Endothelial cell of umbilical vein (primary cell): ENCODE measurements around the gene GSN. TPM values are rescaled to one million over a fixed set of nuclear protein-coding genes. Genes with fewer than 3 reads are reported as not detected.

ENCODE experiments used
- BruUV-seq: library from RNA; stranded (reverse); fragments of 400-500 nt; replicated peaks from 2 replicates; lab custom pipeline; 2021; lab: Mats Ljungman, UMichigan
- CTCF ChIA-PET: fragments of 300-600, 350-600 bp; sonication (Branson Sonifier 250); formaldehyde crosslinking; loops from one replicate; lab custom pipeline; 2021; ENCODE audit warnings: antibody characterized with exemption, inconsistent platforms; lab: Charles Lee
- POLR2A ChIA-PET: fragments of 300-600, 350-600 bp; sonication (Branson Sonifier 250); formaldehyde crosslinking; loops from one replicate; lab custom pipeline; 2021; ENCODE audit warnings: antibody characterized with exemption, inconsistent platforms; lab: Charles Lee
- DNase-seq: peaks from one replicate; pipeline ENCODE4 v3.0.0-alpha.2; 2011; ENCODE audit warnings: low read depth, low spot score
- FAIRE-seq: peaks from 2 replicates; lab custom pipeline; 2011; peaks lifted over from hg19 to GRCh38; lab: Jason Lieb, UNC
- H2AFZ ChIP-seq: 2 replicates; pipeline ENCODE4 v1.6.0; 2012; ENCODE audit warnings: low read depth, low read length, control low read depth, inconsistent platforms
- H3K27ac ChIP-seq: 2 replicates; pipeline ENCODE4 v1.5.1; 2011; ENCODE audit warnings: low read depth, mild to moderate bottlenecking, control low read depth, low read length, moderate library complexity; ENCODE audit not compliant: insufficient read depth
- H3K27me3 ChIP-seq, 2 experiments: 2 replicates each; pipeline versions ENCODE4 v1.6.0 to v1.6.1; 2011; ENCODE audit warnings: low read length in 2 of 2, mixed read lengths in 1 of 2; ENCODE audit not compliant: control insufficient read depth in 2 of 2, insufficient read depth in 2 of 2
- H3K36me3 ChIP-seq, 2 experiments: 2 replicates in 1 of 2; 3 replicates in 1 of 2; pipeline ENCODE4 v1.5.1; 2011; ENCODE audit warnings: low read length in 2 of 2, mild to moderate bottlenecking in 1 of 2, moderate library complexity in 1 of 2; ENCODE audit not compliant: control insufficient read depth in 2 of 2, insufficient read depth in 2 of 2; ENCODE audit errors: extremely low read depth in 1 of 2
- H3K4me1 ChIP-seq: 3 replicates; pipeline ENCODE4 v1.5.1; 2011; ENCODE audit warnings: mild to moderate bottlenecking, low read length; ENCODE audit not compliant: control insufficient read depth, insufficient read depth; ENCODE audit errors: extremely low read depth
- H3K4me2 ChIP-seq: 2 replicates; pipeline ENCODE4 v1.6.1; 2011; ENCODE audit warnings: low read length, control low read depth, mixed read lengths; ENCODE audit not compliant: insufficient read depth
- H3K4me3 ChIP-seq, 3 experiments: fragments of 200-600 bp in 1 of 3; sonication (generic), shearing (Covaris generic) in 1 of 3; replicated peaks in 1 of 3; 2 replicates each; pipeline ENCODE4 v1.5.1; 2011 to 2016; ENCODE audit warnings: control low read depth in 3 of 3, low read length in 3 of 3, mild to moderate bottlenecking in 2 of 3, inconsistent platforms in 1 of 3, low read depth in 1 of 3, moderate library complexity in 1 of 3; ENCODE audit not compliant: insufficient read depth in 1 of 3
- H3K79me2 ChIP-seq: 2 replicates; pipeline ENCODE4 v1.6.0; 2012; ENCODE audit warnings: low read length, inconsistent platforms; ENCODE audit not compliant: control insufficient read depth, insufficient read depth
- H3K9ac ChIP-seq: replicated peaks from 2 replicates; pipeline ENCODE3; 2011; ENCODE audit warnings: low read length, control low read depth; ENCODE audit not compliant: insufficient read depth; ENCODE audit errors: extremely low read depth
- H3K9me1 ChIP-seq: replicated peaks from 3 replicates; pipeline ENCODE4 v1.6.0; 2011; ENCODE audit warnings: mild to moderate bottlenecking, low read length; ENCODE audit not compliant: control insufficient read depth, insufficient read depth; ENCODE audit errors: extremely low read depth
- H3K9me3 ChIP-seq: replicated peaks from 2 replicates; pipeline ENCODE4 v1.5.1; 2012; ENCODE audit warnings: low read length, inconsistent platforms; ENCODE audit not compliant: control insufficient read depth, insufficient read depth
- H4K20me1 ChIP-seq: replicated peaks from 2 replicates; pipeline ENCODE3; 2011; ENCODE audit warnings: mild to moderate bottlenecking, low read length; ENCODE audit not compliant: control insufficient read depth, insufficient read depth; ENCODE audit errors: extremely low read depth
- EZH2 ChIP-seq: IDR thresholded peaks from 2 replicates; pipeline ENCODE4 v1.6.1; 2012; ENCODE audit warnings: borderline replicate concordance, low read depth, mild to moderate bottlenecking, moderate library complexity, low read length, inconsistent platforms; ENCODE audit not compliant: severe bottlenecking
- FOS ChIP-seq: IDR thresholded peaks from 2 replicates; pipeline ENCODE4 v1.6.1; 2011; ENCODE audit warnings: mild to moderate bottlenecking, low read length, moderate library complexity, borderline replicate concordance; ENCODE audit not compliant: insufficient read depth
- GATA2 ChIP-seq: IDR thresholded peaks from 2 replicates; pipeline ENCODE4 v1.7.0; 2011; ENCODE audit warnings: low read depth, mild to moderate bottlenecking, moderate library complexity, mixed read lengths, low read length; ENCODE audit not compliant: insufficient read length, insufficient read depth
- JUN ChIP-seq: IDR thresholded peaks from 2 replicates; pipeline ENCODE4 v1.6.1; 2011; ENCODE audit warnings: borderline replicate concordance, low read depth; ENCODE audit not compliant: insufficient read length, insufficient read depth
- MYC ChIP-seq: IDR thresholded peaks from one replicate; pipeline ENCODE4 v1.6.1; 2011; ENCODE audit warnings: mild to moderate bottlenecking, low read depth, low read length
- POLR2A ChIP-seq: IDR thresholded peaks from 2 replicates; pipeline ENCODE4 v1.6.1; 2012; ENCODE audit warnings: low read depth, mild to moderate bottlenecking, control low read depth, low read length
- POLR2AphosphoS5 ChIP-seq: IDR thresholded peaks from 2 replicates; pipeline ENCODE4 v1.6.1; 2012; ENCODE audit warnings: low read depth, mild to moderate bottlenecking, control low read depth, low read length, moderate library complexity; ENCODE audit not compliant: insufficient read depth
- dilution Hi-C: fragments of 300-500 bp; cut with MboI; formaldehyde crosslinking; loops from one replicate; pipeline ENCODE4 v1.15.0; 2019; ENCODE audit warnings: low sequenced_read_pairs; ENCODE audit not compliant: extremely low pct_ligation_motif_present
- intact Hi-C: fragments of 100-400 bp; cut with micrococcal nuclease; formaldehyde crosslinking; loops from one replicate; pipeline ENCODE4 v1.10.0; 2022
- polyA plus RNA-seq, 4 experiments: library from polyadenylated mRNA; depleted of rRNA in 3 of 4; stranded (reverse) in 3 of 4; unstranded in 1 of 4; fragments of >200 nt; gene quantifications; 2 replicates each; pipeline versions ENCODE4 v1.2.1 to v1.2.3, GENCODE V29; 2011 to 2012; ENCODE audit warnings: missing spikeins in 1 of 4
- total RNA-seq: library from RNA; stranded (reverse); gene quantifications from 2 replicates; pipeline ENCODE4 v1.2.3, GENCODE V29; 2021
- TF ChIP-seq, protein P1 (sequence below): IDR thresholded peaks from 2 replicates; pipeline ENCODE4 v1.6.1; 2011; ENCODE audit not compliant: insufficient read depth, insufficient read length
- TF ChIP-seq, protein P2 (sequence below), 2 donors: IDR thresholded peaks; 1 replicate in 1 of 2; 2 replicates in 1 of 2; pipeline ENCODE4 v1.5.1; 2011; ENCODE audit warnings: low read length in 2 of 2, mild to moderate bottlenecking in 2 of 2, moderate library complexity in 2 of 2, control low read depth in 1 of 2, inconsistent platforms in 1 of 2, low read depth in 1 of 2; ENCODE audit not compliant: insufficient read depth in 1 of 2; ENCODE audit errors: extremely low read depth in 1 of 2

Gene GSN
- total and polyA plus RNA-seq, 2 donors (not counting 3 experiments of a cell fraction or from before 2014, with no cell fraction given): 130 to 232 TPM

DNA sequence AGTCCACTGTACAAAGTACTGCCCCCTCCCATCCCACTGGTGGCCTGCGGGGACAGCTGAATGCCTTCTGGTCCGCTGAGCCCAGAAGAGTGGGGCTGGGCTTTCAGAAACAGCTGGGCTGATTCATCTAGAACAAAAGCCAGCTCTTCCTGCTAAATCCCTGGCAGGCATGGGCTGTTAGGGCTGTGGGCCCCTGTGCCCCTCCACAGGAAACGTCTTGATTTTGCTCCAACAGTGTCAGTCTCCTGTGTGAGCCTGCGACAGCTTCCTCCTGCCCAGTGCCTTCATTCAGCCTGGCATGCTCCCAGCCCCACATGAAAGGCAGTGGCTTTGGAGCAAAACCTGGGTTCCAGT lies 6.9 kb upstream of the GSN start:
- no TSS peak for BruUV-seq
- no peaks in the 10 kb centered on the region for H3K9me1 ChIP-seq
- no peak overlapping the region for H3K9ac ChIP-seq
- no peaks in the 10 kb centered on the region for H3K79me2 ChIP-seq
- H3K27me3 ChIP-seq: peaks cover 0 to 5% of the 10 kb centered on the region in 2 experiments
- no peak overlapping the region for H3K4me3 ChIP-seq
- ChIA-PET CTCF (interaction anchor here (0.8 to 3.4 kb wide), 15 partner anchors 8 to 141 kb away, joined by 3 to 30 read pairs (median 7); partner anchors contain the start of gene GSN), POLR2A (interaction anchor here (1.1 kb wide), 1 partner anchor 26 kb away, joined by 5 read pairs; no protein-coding TSS in a partner anchor)
- FAIRE-seq (peak; percentile 97), DNase-seq (peak; percentile 63)
- TF ChIP-seq FOS: no peak
- no peak for TF ChIP-seq JUN
- TF ChIP-seq, protein P1, sequence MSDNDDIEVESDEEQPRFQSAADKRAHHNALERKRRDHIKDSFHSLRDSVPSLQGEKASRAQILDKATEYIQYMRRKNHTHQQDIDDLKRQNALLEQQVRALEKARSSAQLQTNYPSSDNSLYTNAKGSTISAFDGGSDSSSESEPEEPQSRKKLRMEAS: no peak
- no peak for TF ChIP-seq POLR2AphosphoS5
- no peak for TF ChIP-seq POLR2A
- no peak for TF ChIP-seq GATA2
- TF ChIP-seq EZH2: no peak
- TF ChIP-seq, protein P2, sequence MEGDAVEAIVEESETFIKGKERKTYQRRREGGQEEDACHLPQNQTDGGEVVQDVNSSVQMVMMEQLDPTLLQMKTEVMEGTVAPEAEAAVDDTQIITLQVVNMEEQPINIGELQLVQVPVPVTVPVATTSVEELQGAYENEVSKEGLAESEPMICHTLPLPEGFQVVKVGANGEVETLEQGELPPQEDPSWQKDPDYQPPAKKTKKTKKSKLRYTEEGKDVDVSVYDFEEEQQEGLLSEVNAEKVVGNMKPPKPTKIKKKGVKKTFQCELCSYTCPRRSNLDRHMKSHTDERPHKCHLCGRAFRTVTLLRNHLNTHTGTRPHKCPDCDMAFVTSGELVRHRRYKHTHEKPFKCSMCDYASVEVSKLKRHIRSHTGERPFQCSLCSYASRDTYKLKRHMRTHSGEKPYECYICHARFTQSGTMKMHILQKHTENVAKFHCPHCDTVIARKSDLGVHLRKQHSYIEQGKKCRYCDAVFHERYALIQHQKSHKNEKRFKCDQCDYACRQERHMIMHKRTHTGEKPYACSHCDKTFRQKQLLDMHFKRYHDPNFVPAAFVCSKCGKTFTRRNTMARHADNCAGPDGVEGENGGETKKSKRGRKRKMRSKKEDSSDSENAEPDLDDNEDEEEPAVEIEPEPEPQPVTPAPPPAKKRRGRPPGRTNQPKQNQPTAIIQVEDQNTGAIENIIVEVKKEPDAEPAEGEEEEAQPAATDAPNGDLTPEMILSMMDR (IDR thresholded peaks at IDR 0.05; ENCODE audit: extremely low read depth in 1 of 2, insufficient read depth in 1 of 2, low read depth in 1 of 2, low read length in 2 of 2): no peak
- no peak for TF ChIP-seq MYC
- dilution Hi-C loops: no loop called here
- intact Hi-C loops: loop anchor here (1.0 kb wide), 1 partner anchor 26 kb away; no protein-coding TSS in a partner anchor
- H3K4me2 ChIP-seq: peak overlapping the region; percentile 27
- H3K9me3 ChIP-seq: no peaks in the 10 kb centered on the region
- H3K36me3 ChIP-seq: no peaks in the 10 kb centered on the region
- peaks cover 17% of the 10 kb centered on the region for H3K4me1 ChIP-seq
- no peaks in the 10 kb centered on the region for H4K20me1 ChIP-seq
- peak overlapping the region; percentile 23 for H2AFZ ChIP-seq
- H3K27ac ChIP-seq: peak overlapping the region; percentile 13
